ENCODE results near the gene UTP18.

DNA sequence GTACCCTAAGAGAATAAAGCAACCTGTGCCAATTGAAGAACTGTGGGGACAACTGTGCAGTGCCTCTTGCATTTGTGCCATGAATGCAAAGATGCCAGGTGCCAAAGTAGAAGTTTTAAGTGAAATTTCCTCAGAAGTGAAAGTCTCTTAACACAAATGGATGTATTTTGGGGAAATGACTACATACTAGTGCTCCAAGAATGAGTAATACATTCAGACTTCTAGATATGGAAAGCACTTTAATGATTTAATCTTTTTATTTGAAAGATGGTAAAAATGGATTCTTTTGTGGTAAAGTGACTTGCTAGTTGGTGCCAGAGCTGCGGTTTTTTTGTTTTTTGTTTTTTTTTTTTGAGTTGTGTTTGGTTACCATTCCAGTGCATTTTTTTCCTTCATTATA, 15.0 kb downstream of the UTP18 start:
- no peak for TF ChIP-seq POLR2AphosphoS5 (IDR thresholded peaks at IDR 0.05)
- TF ChIP-seq, protein P1, sequence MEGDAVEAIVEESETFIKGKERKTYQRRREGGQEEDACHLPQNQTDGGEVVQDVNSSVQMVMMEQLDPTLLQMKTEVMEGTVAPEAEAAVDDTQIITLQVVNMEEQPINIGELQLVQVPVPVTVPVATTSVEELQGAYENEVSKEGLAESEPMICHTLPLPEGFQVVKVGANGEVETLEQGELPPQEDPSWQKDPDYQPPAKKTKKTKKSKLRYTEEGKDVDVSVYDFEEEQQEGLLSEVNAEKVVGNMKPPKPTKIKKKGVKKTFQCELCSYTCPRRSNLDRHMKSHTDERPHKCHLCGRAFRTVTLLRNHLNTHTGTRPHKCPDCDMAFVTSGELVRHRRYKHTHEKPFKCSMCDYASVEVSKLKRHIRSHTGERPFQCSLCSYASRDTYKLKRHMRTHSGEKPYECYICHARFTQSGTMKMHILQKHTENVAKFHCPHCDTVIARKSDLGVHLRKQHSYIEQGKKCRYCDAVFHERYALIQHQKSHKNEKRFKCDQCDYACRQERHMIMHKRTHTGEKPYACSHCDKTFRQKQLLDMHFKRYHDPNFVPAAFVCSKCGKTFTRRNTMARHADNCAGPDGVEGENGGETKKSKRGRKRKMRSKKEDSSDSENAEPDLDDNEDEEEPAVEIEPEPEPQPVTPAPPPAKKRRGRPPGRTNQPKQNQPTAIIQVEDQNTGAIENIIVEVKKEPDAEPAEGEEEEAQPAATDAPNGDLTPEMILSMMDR (IDR thresholded peaks at IDR 0.05 in 8 of 11, conservative IDR thresholded peaks at IDR 0.05 in 3 of 11): no peak
